HG02642 (cell line): Measurements from ENCODE around the gene LTBP3.
A peak's percentile ranks its signal among the peaks of the same experiment; 100 is the strongest.

ENCODE experiments used
- ATAC-seq: cut with Tn5 transposase; IDR thresholded peaks from one replicate; pipeline ENCODE4 v1.9.1; 2021; ENCODE audit warnings: mild to moderate bottlenecking; ENCODE audit not compliant: unreplicated experiment, poor library complexity

The LTBP3 gene

GRCh38 chr11:65586247-65586630, 28.1 kb upstream of the LTBP3 start:
- ATAC-seq = no peak

- ATAC-seq = no peak
These were observed 27.5 kb upstream of the LTBP3 start for GRCh38 chr11:65585396-65586246.

GRCh38 chr11:65584723-65585171, 26.6 kb upstream of the LTBP3 start:
- ATAC-seq = no peak

GRCh38 chr11:65584106-65584505, 25.9 kb upstream of the LTBP3 start:
- no peak for ATAC-seq

GRCh38 chr11:65583589-65583988, 25.4 kb upstream of the LTBP3 start:
- ATAC-seq = no peak

GRCh38 chr11:65581928-65582327, 23.8 kb upstream of the LTBP3 start:
- no peak for ATAC-seq

- ATAC-seq = no peak
These were observed 22.6 kb upstream of the LTBP3 start for GRCh38 chr11:65580756-65581155.

- ATAC-seq = no peak
These were observed 22.0 kb upstream of the LTBP3 start for GRCh38 chr11:65580031-65580692.

GRCh38 chr11:65579291-65579690, 21.1 kb upstream of the LTBP3 start:
- ATAC-seq = no peak

GRCh38 chr11:65578667-65579066, 20.5 kb upstream of the LTBP3 start:
- ATAC-seq = no peak

- no peak for ATAC-seq
These were observed 20.0 kb upstream of the LTBP3 start for GRCh38 chr11:65578134-65578533.

GRCh38 chr11:65577756-65578109, 19.6 kb upstream of the LTBP3 start:
- ATAC-seq = no peak

- no peak for ATAC-seq
These were observed 19.0 kb upstream of the LTBP3 start for GRCh38 chr11:65576867-65577755.

- ATAC-seq = no peak
These were observed 18.2 kb upstream of the LTBP3 start for GRCh38 chr11:65576232-65576866.

GRCh38 chr11:65575568-65576231, 17.5 kb upstream of the LTBP3 start, which contains the start of gene EHBP1L1:
EHBP1L1 (plus strand) TSS chr11:65576053; CDS start chr11:65576303, 250 bp downstream.
- ATAC-seq = peak; percentile 26

- no peak for ATAC-seq
These were observed 16.8 kb upstream of the LTBP3 start for GRCh38 chr11:65574811-65575567.

- ATAC-seq = peak; percentile 38
These were observed 16.1 kb upstream of the LTBP3 start for GRCh38 chr11:65574109-65574810.

GRCh38 chr11:65573391-65574079, 15.4 kb upstream of the LTBP3 start:
- no peak for ATAC-seq
